ENCODE results near the gene TMEM255B. TPM values are rescaled to one million over a fixed set of nuclear protein-coding genes. Genes with fewer than 3 reads are reported as not detected.

Gene TMEM255B
- total RNA-seq, 4 donors from 2014 or later: 2.0 to 4.8 (median 3.4) TPM

DNA sequence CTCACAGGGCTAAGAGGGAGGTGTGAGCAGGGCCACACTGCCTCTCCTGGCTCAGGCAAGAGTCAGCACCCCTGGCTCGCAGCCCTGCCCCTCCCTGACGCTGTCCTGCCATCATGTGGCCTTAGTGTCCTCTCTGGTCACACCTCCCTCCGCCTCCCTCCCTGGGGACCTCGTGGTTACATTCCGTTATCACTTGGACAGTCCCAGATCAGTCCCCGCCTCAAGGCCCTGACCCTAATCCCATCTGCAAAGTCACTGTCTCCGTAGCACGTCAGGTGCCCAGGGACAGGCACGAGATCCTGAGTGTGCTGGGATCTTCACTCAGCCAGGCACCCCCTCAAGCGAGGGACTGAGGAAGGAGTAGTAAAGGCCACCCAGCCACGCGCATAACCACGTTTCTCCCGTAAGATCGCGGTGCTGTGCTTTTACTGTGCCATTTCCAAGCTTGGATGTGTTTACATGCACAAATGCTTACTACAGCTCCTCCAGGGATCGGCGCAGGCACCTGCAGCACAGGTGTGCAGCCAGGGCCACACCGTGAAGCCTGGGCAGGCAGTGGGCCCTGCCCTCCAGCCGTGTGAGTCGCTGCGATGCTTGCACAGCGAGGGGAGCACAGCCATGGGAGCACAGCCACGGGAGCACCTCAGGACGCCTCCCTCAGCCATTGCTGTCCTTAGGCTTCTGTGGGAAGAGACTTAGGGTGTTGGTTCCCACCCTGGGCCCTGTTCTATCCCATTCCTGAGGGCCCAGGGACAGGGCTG, 10.7 kb upstream of the TMEM255B start:
- DNase-seq (ENCODE audit: low spot score in 2 of 2): no peak
- WGBS, 2 donors: 74 to 76% methylated on average over 23 to 25 of the region's 25 CpGs
- TF ChIP-seq POLR2A (IDR thresholded peaks at IDR 0.05): no peak
- TF ChIP-seq, protein P1, sequence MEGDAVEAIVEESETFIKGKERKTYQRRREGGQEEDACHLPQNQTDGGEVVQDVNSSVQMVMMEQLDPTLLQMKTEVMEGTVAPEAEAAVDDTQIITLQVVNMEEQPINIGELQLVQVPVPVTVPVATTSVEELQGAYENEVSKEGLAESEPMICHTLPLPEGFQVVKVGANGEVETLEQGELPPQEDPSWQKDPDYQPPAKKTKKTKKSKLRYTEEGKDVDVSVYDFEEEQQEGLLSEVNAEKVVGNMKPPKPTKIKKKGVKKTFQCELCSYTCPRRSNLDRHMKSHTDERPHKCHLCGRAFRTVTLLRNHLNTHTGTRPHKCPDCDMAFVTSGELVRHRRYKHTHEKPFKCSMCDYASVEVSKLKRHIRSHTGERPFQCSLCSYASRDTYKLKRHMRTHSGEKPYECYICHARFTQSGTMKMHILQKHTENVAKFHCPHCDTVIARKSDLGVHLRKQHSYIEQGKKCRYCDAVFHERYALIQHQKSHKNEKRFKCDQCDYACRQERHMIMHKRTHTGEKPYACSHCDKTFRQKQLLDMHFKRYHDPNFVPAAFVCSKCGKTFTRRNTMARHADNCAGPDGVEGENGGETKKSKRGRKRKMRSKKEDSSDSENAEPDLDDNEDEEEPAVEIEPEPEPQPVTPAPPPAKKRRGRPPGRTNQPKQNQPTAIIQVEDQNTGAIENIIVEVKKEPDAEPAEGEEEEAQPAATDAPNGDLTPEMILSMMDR (IDR thresholded peaks at IDR 0.05): no peak
- intact Hi-C loops (cut with DNase I; ENCODE audit: low total_unique reads): no loop called here
- H3K4me3 ChIP-seq (ENCODE audit: low read depth, poor library complexity, severe bottlenecking): no peak overlapping the region

DNA sequence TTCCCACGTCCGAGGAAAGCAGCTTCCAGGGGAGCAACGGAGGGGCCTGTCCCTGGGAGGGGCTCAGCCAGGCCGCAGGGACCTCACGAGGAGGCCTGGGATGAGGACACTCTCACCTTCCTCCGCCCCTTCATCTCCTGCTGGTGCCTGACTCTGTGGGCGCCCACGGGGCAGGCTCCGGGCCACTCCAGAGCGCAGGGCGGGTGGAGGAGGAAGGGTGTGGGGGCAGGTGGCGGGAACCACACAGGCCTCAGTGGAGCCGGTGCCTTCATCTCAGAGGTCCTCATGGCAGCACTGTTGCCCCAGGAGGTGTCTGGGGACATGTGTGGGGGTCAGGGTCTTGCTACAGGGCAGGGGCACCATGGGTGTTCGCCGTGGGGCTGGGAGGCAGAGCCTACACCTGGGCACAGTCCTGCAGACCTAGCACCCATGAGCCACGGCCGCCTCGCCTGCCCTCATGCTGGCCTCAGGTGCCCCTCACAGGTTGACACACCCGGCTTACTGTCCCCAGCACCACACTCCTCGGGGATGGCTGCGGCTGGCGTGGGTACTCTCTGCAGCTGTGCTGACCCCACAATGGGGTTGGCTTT, 10.1 kb upstream of the TMEM255B start:
- 87 to 88% methylated on average over 20 of the region's 22 CpGs for WGBS, 2 donors
- H3K4me3 ChIP-seq (ENCODE audit: low read depth, poor library complexity, severe bottlenecking): no peak overlapping the region
- no peak for TF ChIP-seq POLR2A (IDR thresholded peaks at IDR 0.05)
- TF ChIP-seq, protein P1 (IDR thresholded peaks at IDR 0.05): no peak
- intact Hi-C loops (cut with DNase I; ENCODE audit: low total_unique reads): no loop called here
- DNase-seq (ENCODE audit: low spot score in 2 of 2): no peak

DNA sequence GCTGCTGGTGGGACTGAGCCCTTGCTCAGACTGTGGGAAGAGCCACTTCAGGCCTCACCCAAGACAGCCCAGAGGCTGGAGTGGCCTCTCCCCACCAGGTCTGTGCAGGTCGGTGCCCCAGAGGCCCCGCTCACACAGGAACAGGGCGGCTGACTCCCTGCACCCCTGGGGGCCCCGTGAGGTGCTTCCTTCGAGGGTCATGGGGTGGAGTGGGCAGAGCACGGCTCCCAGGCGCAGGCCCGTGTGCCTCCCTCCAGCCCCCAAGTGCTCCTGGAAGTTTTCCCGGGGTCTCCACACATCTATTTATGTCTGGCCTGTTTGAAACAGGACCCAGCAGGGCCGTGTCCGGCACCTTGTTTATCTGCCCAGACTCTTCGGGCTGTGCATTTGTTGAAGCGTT, 9.5 kb upstream of the TMEM255B start:
- intact Hi-C loops (cut with DNase I; ENCODE audit: low total_unique reads): no loop called here
- DNase-seq (ENCODE audit: low spot score in 2 of 2): no peak
- 85 to 89% methylated on average over 8 to 13 of the region's 13 CpGs for WGBS, 2 donors
- no peak overlapping the region for H3K4me3 ChIP-seq (ENCODE audit: low read depth, poor library complexity, severe bottlenecking)
- TF ChIP-seq, protein P1 (IDR thresholded peaks at IDR 0.05): no peak
- TF ChIP-seq POLR2A (IDR thresholded peaks at IDR 0.05): no peak

DNA sequence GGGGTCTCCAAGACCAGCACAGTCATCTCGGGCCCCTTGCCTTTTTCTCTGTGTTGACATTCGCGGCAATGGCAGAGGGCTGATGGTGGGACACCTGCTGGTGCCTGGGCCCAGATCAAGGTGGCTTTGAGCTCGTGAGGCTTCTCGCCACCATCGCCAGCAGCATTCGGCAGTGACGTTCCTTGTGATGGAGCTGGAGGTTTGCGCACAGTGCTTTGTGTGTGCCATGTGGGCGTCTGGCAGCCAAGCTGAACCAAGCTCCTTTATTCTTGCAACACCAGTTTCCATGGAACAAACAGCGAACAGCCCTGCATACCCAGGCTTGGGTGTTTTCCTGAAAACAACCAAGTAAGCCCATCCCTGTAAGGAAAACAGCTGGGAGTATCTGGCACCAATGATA, 9.1 kb upstream of the TMEM255B start:
- intact Hi-C loops (cut with DNase I; ENCODE audit: low total_unique reads): no loop called here

DNA sequence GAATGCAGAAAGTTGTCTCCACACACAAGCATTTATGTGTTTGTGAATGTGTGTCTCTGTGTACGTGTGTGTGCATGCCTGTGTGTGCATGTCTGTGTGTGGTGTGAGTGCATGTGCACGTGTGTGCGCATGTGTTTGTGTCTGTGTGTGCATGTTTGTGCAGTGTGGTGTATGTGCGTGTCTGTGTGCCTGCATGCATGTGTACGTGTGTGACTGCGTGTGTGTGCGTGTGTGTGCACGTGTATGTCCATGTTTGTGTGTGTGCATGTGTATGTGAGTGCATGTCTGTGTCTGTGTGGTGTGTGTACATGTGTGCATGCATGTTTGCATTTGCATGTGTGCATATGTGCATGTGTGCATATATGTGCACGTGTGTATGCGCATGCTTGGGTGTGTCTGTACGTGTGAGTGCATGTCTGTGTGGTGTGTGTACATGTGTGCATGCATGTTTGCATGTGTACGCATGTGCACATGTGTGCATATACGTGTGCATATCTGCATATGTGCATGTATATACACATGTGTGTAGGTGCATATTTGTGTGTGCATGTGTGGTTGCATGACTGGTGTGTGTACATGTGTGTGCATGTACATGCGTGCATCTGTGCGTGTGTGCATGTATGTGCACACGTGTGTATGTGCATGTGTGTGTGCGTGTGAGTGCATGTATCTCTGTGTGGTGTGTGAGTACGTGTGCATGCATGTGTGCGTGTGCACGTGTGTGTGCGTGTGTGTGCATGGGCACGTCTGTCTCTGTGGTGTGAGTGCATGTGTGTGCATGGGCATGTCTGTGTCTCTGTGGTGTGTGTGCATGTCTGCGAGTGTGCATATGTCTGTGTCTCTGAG, 8.2 kb upstream of the TMEM255B start:
- TF ChIP-seq, protein P1 (IDR thresholded peaks at IDR 0.05): no peak
- TF ChIP-seq POLR2A (IDR thresholded peaks at IDR 0.05): no peak
- H3K4me3 ChIP-seq (ENCODE audit: low read depth, poor library complexity, severe bottlenecking): no peak overlapping the region
- DNase-seq (ENCODE audit: low spot score in 2 of 2): no peak
- intact Hi-C loops (cut with DNase I; ENCODE audit: low total_unique reads): no loop called here
- 91 to 95% methylated on average over 23 of the region's 23 CpGs for WGBS, 2 donors

More for the DNA sequence above, 9.1 kb upstream of the TMEM255B start:
- 66 to 78% methylated on average over 9 to 11 of the region's 11 CpGs for WGBS, 2 donors
- TF ChIP-seq, protein P1 (IDR thresholded peaks at IDR 0.05): no peak
- TF ChIP-seq POLR2A (IDR thresholded peaks at IDR 0.05): no peak
- H3K4me3 ChIP-seq (ENCODE audit: low read depth, poor library complexity, severe bottlenecking): no peak overlapping the region
- DNase-seq (ENCODE audit: low spot score in 2 of 2): no peak
